GM18873 (cell line): ENCODE data around the gene STARD8.
"Not testable (repeated sequence)": the region's sequence is repeated elsewhere in the genome, so short reads cannot be mapped to it uniquely, and the experiment has no call there.

Experiments used
- ATAC-seq: cut with Tn5 transposase; IDR thresholded peaks from one replicate; pipeline ENCODE4 v1.9.1; 2021; ENCODE audit warnings: mild to moderate bottlenecking, moderate library complexity, moderate number of reproducible peaks; ENCODE audit not compliant: unreplicated experiment, low FRiP score

STARD8 gene

DNA sequence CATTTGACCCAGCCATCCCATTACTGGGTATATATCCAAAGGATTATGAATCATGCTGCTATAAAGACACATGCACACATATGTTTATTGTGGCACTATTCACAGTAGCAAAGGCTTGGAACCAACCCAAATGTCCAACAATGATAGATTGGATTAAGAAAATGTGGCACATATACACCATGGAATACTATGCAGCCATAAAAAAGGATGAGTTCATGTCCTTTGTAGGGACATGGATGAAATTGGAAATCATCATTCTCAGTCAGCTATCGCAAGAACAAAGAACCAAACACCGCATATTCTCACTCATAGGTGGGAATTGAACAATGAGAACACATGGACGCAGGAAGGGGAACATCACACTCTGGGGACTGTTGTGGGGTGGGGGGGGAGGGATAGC lies 94.4 kb downstream of the STARD8 start:
- ATAC-seq, result not testable (repeated sequence)

DNA sequence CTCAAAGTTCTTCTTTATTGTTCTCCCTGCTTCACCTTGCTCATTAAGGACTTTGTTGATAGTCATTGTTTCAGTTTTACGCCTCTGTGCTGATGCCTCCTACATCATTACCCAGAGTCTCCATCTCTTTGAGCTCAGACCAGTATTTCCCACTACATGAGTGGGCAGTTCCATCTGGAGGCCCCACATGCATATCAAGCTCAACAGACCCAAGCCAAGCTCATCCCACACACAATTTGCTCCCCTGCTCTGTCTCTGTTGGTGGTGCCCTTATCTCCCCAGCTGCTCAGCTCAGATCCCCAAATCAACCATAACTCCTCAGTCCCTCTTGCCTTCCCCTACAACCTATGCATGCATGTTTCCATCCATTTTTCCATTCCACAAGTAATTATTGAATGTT lies 96.3 kb downstream of the STARD8 start:
- no peak for ATAC-seq

DNA sequence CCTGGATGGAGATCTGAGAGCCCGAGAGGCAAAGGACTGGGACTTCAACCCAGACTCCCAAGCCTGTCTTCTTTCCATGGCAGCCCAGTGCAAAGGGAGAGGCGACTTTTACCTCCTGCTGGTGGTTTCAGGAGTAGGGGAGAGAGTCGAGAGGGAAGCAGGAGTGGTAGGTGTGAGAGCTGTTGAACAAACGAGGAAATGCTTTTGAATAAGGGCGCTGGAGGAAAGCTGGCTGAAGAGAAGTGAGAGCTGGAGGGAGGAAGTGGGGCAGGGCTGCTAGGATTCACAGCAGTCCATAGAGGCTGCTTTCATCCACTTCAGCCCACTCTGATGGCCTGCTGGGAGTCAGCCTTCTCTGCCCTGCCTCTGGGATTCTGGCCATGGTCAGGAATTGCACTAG lies 99.5 kb downstream of the STARD8 start:
- no peak for ATAC-seq

DNA sequence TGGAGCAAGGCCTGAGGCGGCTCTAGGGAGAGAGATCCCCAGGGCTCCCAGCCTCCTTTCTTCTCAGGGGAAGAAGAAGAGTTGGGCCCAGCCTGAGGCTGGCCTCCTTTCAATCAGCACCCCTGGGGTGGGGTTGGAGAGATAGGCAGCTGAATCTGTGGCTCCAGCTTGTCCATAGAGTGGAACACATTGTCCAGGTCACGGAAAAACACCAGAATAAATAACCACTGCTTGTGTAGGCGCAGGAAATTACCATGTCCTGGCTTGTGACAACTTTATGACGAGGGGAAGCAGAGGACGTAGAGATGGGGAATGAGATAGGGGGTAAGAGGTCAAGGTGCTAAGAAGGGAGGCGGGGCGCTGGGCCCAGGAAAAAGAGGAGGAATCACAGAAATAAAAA lies 100.6 kb downstream of the STARD8 start:
- ATAC-seq, result no peak

DNA sequence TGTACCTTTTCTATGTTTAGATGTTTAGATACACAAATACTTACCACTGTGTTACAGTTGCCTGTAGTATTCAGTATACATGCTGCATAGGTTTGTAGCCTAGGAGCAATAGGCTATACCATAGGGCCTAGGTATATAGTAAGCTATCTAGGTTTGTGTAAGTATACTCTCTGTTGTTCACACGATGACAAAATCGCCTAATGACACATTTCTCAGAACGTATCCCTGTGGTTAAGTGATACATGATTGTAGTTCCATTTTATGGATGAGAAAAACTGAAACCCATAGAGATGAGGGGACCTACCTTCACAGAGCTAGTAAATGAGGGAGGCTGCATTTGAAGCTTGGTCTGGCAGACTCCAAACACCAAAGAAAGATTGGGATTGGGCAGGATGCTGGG lies 102.0 kb downstream of the STARD8 start:
- no peak for ATAC-seq

DNA sequence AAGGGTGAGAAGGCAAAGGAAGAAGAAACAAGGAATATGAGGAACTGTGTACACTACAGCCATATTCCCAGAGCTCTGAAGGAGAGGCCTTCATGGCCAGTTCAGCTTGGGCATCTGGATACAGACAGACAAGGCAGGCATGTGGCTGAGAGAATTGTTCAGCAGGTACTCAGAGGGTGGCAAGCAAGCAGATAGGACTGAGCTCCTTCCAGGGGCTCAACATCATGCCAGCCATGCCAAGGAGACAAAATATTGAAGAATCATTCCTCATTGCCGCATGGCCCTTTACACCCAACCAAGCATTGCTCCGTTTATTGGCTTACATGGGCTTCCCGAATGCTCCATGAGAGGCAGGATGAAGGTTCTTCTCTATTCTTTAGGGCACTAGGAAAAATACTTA lies 102.8 kb downstream of the STARD8 start:
- ATAC-seq, result no peak

DNA sequence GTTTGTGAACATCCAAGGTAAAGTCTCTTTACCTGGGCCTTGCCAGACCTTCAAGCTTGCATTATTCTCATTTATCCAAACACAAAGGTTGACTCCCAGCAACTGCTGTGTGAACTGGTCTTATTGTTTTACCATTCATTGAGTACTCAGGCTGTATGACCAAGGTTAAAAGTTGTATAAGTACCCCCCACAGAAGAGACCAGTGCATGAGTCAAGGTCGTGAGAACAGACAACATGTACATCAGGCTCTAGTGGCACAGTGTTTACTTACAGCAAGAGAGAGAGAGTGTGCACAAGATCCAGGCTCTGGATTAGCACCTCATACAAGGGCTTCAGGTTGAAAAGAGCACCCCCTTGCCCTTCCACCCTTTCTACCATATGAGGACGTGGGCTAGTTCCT lies 103.9 kb downstream of the STARD8 start:
- no peak for ATAC-seq

DNA sequence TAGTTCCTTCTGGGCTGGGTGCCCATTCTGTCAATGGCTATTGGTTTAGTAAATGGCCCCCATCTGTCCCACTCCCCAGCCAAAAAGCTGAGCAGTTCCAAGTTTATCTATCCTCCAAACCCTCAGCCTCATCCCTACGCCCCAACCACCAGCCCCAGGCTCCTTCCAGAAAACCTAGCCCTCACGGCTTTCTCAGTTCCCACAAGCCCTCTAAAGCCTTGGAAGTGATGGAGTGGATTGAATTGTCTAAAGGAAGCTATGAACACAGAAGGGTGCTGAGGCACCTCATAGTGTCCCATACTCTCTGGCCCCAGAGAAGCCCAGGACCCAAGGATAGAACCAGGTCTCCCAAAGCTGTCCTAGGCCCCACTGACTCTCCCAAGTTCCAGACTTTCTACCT lies 105.8 kb downstream of the STARD8 start:
- ATAC-seq, result no peak

DNA sequence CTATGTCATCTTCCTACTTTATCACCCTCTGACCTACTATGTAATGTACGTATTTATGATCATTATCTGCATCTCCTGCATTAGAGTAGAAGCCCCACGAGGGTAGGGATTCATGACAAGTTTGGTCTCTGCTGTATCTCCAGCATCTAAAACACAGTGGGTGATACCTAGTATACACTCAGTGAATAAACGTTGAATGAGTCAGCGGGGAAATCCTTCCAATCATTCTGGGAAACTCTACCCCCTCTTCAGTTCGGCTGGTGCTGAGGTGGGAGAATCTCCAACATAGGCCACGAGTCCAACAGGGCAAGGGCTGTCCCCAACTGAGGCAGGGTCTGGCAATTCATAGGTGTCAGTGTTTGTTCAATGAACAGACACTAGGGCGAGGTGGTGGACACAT lies 106.9 kb downstream of the STARD8 start:
- ATAC-seq, result no peak

DNA sequence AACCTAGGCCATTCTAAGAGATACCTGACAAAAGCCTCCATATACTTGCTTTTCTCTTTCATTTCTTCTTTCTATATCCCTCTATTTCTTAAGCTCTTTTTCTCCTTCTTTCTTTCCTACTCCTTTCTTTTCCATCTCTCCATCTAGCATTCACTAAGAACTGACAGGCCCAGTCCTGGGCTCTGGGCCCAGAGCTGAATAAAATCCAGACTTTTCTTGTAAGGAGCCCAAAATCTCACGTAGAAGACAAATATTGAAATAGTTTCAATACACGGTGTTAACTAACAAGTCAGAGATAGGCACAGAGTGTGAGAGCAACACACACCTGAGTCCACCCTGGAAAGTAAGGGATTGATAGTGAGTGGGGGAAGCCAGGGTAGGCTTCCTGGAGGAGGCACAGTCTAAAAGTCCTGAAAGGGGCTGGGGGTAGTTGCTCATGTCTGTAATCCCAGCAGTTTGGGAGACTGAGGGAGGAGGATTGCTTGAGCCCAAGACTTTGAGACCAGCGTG lies 108.2 kb downstream of the STARD8 start:
- ATAC-seq, result no peak

DNA sequence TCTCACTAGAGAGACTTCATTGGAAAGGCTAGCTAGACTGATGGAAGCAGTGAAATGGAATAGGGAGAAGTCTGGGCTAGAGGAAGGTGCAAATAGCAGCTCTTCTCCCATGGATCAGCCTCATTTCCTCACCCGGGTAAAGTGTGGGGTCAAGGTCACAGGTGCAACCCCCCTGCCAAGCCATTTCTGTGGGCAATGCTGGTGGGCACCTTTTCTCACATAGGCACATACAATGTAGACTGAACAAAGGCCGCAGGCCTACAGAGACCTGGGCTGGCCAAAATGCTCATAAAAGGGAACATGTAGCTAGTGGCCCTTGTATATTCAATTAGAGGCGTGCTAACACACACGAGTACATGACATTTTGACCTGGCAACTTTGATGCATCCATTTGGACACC lies 109.9 kb downstream of the STARD8 start:
- ATAC-seq, result no peak

DNA sequence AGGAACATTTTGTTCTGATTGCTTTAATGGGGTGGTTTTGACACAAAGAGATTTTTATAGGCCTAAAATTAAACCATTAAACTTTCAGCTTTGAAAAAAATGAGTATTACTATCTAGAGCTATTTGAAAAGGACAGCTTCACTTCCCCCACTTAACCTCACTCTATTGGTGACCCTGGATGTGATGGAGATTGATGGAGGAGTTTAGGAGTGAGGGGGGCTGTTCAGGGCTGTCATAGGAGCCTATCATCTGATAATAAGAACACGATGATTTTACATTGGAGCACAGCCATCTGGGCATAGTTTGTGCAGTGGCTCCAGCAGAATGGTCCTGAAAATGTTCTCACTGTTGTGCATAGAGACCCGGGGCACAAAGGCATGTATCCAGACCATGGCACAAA lies 110.3 kb downstream of the STARD8 start:
- ATAC-seq, result no peak

DNA sequence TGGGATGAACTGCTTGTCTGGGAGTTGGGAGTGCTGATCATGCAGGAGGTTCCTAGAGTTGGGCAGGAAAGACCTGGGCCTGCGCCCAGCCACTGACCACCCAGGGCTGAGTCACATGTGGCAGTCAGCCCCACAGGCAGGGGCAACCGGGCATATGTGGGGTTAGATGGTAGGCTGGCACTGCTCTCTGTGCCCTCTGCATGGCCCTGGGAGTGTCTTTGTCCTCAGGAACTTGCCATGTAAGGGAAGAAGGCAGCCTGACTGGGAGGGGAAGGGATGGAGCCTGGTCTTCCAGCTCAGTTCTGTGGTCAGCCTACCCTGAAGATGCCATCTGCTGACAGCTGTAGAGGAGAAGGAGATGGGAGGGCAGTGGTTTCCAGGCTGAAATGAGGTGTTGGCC lies 111.2 kb downstream of the STARD8 start:
- no peak for ATAC-seq

DNA sequence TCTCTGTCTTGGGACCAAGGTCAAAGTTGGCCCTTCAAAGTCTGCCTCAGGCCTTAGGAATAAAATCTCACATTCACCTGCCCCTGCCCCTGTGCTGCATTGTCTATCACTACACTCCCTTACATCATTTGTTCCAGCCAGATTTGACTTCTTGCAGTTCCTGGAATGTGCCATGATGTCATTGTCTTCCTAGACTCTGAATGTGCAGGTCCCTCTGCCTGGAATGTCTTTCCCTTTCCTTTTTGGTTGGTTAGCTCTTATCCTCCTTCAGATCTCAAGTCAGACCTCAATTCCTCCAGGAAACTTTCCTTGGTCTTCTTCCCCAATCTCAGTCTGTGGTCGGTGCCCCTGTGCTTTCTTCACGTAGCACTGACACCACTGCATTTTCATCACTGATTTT lies 113.6 kb downstream of the STARD8 start:
- ATAC-seq, result no peak

DNA sequence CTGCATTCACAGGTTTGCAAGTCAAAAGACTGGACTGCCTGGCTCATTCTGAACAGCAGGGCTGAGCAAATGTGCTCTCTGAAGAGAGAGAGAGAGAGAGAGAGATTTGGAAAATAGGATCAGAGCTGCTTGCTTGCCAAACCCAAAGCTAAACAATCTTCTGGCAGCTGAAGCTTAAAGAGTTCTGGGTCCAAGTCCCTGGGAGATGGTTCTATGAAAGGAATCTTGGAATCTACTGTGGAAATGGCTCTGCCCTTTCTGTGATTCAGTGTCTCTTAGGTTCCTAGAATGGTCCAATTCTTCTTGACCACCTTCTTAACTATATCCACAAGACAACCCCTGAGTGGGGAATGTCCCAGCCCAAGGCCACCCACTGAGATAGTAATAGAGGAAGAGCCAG lies 115.3 kb downstream of the STARD8 start:
- ATAC-seq, result no peak

DNA sequence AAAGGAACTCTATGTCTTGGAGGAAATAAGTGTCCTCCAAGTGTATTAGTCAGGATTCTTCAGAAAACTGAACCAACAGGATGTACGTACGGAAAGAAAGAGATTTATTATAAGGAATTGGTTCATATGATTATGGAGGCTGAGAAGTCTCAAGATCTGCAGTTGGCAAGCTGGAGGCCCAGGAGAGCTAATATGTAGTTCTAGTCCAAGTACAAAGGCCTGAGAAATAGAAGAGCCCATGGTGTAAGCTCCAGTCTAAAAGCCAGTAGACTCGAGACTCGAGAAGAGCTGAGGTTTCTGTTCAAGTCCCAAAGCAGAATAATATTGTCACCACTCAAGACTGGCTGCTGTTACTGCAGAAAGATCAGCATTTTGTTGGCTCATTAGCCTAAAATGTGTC lies 116.0 kb downstream of the STARD8 start:
- no peak for ATAC-seq
